ENCODE measurements around the gene RIOX2.
"Not testable (repeated sequence)": the region's sequence is repeated elsewhere in the genome, so short reads cannot be mapped to it uniquely, and the experiment has no call there.

RIOX2 gene

DNA sequence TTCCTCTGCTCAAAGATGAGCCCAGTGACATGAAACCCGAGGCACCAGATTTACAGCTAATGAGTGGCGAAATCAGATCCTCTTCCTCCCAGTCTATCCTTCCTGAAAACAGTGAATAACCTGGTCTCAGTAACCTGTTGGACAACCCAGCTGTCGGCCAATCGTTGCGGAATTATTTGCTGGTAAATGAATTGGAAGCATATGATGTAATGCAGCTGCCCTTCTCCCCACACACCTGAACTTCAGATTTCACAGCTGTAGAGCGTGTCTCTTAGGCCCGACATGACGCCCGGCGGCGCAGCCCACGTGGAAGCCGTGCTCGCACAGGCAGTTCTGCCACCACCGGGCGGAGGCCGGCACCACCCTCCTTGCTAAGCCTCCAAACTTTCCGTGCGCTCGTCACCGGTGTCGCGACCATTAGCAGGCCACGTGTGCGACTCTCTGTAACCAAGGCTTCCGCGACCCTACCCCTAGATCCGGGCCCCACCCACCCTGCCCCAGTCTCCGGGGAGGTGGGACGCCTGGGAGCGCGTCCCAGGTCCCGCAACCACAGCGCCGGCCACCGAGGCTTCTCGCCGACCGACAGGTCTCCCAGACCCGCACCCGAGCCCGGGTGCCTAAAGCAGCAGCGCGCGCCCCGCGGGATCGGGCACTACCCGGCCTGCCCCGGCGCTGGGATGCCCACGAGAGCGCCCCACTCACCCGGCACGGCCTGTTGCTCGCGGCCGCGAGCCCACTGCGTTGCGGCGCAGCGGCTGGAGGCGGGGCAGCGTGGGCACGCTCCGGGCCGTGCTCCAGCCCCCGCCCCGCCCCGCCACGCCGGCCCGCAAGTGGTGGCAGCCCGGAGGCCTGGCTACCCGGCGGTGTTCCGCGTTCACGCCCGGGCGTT is at the start of gene RIOX2:
RIOX2 (minus strand) TSS at position 753 of the 889 bp plus-strand sequence. CDS start 4,838 bp downstream, outside the sequence.
- no peak for DNase-seq (ENCODE audit: low read depth, low spot score)

DNA sequence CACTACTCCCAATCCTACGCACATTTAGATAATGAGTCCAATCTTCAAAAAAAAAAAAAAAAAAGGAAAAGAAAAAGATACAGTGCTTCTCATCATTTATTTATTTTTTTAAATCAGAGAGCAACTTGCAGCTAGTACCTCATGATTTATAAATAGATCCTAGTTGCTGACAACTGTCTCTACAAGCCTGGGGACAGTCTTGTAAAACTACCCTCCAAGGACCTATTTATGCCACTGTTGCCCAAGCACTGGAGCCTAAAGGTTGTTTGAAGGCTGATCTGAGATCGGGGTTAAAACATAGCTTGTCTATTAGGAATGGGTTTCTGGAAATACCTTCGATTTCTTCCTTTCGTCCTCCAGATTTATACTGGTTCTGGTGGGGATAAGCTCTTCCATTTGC is 48.2 kb upstream of the RIOX2 start:
- no peak for DNase-seq (ENCODE audit: low read depth, low spot score)

DNA sequence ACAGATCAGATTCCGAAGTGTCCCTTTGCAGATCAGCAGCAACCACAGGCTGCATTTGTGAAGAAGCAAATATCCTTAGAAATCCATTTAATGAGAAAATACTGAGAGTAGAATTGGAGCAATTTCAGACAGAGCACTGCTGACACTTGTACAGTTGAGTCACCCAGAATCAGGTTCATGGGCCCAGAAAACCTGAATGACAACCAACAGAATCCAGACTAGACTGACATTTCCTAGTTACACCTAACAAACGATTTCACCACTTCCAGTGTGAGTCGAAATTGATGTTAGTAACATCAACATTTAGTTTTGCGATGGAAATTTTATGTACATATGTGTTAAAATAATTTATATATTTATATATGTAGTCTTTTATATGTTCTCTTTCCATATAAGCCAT is 46.1 kb upstream of the RIOX2 start:
- DNase-seq (ENCODE audit: low read depth, low spot score) = no peak

DNA sequence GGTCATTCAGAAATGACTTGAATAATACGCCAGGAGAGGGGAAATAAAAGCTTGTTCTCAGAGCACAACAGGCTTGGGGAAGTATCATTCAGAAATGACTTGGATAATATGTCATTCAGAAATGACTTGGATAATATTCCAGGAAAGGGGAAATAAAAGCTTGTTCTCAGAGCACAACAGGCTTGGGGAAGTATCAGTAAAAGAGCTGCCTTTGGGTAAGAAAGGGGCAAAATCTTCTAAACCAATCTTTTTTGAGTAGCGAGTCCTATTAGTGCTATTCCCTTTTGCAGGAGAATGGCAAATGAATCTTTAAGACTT is 42.0 kb upstream of the RIOX2 start:
- no peak for DNase-seq (ENCODE audit: low read depth, low spot score)

DNA sequence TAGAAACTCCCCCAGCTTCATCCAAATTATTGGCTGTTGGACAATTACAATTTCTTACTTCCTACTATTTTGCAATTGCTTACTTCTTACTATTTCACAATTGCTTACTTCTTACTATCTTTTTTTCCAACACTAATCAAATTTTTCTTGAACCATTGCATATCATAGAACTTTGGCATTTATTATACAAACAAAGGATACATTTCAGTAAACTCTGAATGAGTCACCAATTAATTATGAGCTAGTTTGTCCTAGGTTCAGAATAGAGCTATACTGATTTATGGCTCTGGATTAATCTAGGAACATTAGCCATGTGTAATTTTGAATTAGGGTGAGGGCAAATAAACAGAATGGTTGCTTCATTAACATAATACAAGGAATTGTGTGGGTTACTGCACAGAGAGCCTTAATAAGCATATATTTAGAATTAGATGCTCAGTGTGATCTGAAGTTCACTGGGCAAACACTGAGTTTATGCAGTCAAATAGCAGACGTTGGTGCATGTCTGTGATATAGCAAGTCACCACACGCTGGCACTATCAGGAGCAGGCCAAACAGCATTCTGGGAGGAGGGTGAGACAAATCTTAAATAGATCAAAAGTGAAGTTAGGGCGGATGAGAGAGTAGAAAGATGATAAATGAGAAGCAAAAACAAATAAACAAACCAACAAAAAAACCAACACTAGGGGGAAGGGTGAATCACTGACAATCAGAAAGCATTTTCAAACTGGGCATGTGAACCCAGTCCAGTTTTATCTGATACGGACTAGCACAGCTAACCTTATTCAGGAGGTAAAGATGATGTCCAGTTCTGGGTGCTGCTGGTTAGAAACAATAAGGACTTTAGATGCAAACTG is 41.4 kb upstream of the RIOX2 start:
- DNase-seq (ENCODE audit: low read depth, low spot score) = no peak

DNA sequence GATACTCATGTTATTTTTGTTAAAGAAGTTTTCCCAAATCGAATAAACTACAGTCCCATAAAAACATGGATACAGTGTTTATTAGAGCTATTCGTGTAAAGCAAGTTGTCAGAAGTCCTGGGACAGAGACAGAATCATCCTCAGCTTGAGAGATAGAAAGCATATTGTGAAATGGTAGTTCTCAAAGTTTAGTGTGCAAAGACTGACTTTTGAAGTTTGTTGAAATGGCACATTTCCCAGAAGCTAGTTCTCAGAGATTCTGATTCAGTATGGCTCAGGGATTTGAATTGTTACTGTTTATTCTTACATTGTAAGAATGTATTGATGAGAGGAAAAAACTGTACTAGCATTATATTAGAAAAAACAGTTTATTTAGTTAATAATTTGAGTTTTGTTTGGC is 40.7 kb upstream of the RIOX2 start:
- DNase-seq (ENCODE audit: low read depth, low spot score) = no peak

DNA sequence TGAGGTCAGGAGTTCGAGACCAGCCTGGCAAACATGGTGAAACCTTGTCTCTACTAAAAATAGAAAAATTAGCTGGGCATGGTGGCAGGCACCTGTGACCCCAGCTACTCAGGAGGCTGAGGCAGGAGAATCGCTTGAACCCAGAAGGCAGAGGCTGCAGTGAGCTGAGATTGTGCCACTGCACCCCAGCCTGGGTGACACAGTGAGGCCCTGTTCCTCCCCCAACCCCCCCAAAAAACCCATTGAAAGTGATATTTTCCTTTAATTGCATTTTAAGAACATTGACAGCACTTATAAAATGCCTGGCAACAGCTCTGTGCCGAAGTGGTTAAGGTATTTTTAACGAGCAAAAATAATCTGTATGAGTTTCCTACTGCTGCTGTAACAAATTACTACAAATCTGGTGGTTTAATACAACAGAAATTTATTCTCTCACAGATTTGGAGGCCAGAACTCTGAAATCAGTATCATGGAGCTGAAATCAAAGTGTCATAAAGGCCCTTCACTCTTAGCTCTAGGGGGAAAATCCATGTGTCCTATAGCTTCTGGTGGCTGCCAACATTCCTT is 38.7 kb upstream of the RIOX2 start:
- not testable (repeated sequence) for DNase-seq (ENCODE audit: low read depth, low spot score)

DNA sequence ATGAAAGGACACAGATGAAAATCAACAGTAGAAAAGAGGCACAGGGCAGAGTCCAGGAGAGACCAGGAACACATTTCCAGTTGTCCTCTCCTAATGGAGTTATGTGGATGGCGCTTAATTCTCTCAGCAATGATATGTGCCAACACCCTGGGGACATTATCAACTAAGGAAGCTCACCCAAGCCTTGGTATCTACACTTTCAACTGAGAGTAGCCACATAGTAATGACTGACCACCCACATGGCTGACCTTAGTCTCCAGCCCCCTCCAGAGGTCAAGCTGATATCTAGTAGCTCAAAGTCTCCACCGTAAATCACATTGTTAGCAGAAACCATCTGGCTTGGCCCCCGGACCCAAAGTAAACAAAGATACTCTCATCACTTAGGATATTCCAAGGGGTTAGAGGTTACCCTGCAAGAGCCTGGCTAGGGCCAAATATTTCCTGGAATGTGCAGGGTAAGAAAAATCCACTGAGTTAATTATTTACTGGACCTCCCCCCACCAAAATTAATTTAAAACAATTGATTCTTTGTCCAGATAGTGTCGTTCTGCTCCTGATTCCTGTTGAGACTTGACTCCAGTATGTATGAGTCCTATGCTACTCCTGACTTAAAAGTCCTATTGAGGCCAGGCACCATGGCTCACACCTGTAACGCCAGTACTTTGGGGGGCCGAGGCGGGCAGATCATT is 38.1 kb upstream of the RIOX2 start:
- no peak for DNase-seq (ENCODE audit: low read depth, low spot score)

DNA sequence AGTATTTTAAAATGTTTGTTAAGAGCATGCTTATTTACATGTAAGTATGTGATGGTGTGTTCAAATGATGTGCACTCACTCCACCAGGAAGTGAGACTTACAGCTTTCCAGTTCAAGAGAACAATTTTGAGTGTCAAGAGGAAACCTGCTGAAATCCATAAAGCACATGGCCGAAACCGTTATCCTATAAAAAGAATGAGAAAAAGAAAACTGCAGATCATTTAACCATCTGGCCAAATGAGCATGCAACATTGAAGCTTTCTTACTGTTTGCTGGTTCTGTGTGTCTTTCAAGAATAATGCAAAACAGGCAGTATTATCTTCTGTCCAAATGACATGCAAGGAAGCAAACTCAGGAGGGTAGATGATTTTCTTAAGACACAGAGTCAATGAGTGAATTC is 36.6 kb upstream of the RIOX2 start:
- DNase-seq (ENCODE audit: low read depth, low spot score) = no peak

DNA sequence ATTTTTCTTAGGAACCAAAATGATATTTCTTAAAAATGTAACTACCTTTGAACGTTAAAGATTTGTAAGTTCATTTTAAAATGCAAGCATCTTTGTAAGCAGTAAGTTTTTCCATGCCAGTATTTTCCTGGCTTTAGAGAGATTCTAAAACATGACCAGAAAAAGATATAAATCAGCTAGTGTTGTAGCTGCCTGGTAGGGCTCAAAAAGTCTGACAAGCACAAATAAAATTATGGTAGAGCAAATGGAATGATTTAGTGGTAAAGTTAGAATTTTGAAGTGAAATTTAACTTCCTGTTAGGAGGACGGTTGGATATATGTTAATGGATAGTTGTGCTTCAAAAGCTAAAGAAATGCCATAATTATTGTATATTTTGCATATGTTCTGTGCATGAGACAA is 33.2 kb upstream of the RIOX2 start:
- DNase-seq (ENCODE audit: low read depth, low spot score) = no peak

DNA sequence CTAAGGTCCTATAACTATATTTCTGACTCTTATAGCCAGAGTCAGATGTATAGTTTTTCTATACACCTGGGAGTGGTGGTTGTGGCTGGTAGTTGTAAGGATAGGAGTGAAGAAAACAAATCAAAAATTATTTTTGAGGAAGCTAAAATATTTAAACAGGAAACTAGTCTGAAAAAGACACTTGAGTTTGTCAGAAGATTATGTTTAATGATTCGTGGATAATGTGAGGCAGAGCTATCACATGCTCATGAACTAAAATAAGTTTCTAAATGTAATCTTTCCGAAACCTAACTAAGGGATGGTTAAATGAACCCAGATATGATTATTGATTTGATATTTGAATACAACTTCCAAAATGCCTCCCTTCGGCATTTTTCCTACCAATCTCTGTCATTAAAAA is 32.5 kb upstream of the RIOX2 start:
- no peak for DNase-seq (ENCODE audit: low read depth, low spot score)

DNA sequence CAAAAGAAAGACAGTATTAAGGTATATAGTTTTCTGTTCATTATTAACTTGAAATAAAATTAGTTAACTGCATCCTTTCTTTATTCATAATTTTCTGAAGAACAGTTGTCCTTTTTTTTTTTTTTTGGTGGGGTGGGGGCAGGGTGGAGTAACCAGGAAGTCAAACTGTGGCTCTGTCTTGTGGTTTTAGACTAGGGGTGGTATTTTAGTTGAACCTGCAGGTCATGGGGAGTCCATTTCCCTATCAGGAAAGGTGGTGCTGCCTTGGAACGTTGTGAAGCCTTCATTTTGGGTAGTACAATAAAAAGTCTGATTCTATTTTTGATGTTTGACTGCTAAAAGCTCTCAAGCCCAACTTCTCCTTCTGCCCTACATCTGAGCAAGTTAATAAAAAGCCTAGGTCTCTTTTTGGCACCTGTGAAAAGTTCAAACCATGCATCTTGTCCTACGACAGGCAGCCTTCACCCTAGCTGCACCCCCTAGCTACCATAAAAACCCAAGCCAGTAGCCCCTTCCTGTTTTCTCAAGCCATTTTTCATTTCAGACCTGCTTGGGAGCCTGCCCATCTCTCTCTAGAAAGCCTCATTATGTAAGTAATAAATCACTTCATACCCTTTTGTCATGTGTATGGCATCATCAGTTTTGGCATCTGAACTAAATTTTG is 31.2 kb upstream of the RIOX2 start:
- no peak for DNase-seq (ENCODE audit: low read depth, low spot score)

DNA sequence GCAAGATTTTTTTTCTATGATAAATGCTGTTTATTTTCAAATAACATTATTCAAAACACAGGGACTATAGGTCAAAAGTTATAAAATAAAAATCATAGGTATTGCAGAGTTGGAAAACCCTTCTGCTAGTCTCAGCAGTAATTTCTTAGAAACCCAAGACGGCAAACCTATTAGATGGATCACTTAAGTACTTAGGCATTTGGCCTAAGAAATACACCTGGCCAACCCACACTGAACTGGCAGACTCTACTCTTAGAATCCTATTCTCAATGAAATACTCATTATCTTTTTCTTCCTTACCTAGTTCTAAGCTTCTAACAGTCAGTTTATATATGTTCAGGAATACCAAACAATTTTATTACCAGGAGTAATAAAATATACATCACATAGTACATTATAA is 30.5 kb upstream of the RIOX2 start:
- DNase-seq (ENCODE audit: low read depth, low spot score) = no peak

DNA sequence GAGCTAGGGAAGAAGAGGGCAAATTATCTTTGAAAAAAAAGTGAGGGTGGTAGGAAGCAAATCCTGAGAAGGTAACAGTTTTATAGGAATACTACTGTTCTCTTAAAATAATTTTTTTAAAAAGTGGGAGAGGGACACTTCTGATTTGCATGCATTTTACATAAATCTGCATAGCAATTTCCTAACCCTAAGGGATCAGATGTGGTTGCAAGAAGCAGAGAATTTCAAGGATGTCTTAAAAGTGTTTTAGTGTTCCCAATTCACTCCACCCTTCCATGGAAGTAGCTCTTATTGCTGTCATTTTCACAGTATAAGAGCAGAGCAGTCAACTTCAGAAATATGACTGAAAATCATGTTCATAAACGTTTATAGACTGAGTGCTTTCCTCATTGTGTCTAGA is 27.8 kb upstream of the RIOX2 start:
- no peak for DNase-seq (ENCODE audit: low read depth, low spot score)

DNA sequence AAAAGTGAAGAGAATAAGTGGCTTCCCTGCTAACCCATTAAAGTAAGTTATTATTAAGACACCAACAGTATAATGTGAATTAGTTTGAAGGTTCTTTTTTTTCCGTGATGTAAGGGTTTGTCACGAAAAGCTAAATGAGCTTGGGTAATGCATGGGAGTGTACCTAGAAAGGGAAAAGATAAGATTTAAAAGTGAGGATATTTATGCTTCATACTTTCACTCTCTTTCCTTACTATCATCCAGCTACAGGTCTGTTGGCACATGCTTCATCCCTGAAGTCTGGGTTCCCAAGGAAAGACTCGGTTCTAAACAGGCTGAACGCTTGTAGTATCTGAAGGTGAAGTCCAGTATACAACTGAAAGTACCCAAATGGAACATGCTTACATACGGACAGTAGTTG is 26.9 kb upstream of the RIOX2 start:
- no peak for DNase-seq (ENCODE audit: low read depth, low spot score)

DNA sequence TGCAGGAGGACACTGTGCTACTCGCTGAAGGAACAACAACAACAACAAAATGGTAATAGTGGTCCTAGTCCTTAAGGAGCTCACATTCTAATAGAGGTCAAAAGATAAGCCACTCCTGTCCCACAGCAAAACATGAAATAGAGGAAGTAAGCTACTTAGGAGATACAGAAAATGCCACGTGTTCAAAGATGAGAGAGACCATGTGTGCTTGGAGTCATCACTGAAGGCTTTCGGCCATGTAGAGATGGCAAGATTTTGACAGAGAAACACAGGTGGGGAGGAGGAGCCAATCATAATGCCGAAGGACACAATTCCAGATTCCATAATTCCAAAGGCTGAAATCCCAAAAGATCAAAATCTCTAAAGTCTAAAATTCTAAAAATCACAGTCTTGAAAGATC is 24.8 kb upstream of the RIOX2 start:
- DNase-seq (ENCODE audit: low read depth, low spot score) = no peak

DNA sequence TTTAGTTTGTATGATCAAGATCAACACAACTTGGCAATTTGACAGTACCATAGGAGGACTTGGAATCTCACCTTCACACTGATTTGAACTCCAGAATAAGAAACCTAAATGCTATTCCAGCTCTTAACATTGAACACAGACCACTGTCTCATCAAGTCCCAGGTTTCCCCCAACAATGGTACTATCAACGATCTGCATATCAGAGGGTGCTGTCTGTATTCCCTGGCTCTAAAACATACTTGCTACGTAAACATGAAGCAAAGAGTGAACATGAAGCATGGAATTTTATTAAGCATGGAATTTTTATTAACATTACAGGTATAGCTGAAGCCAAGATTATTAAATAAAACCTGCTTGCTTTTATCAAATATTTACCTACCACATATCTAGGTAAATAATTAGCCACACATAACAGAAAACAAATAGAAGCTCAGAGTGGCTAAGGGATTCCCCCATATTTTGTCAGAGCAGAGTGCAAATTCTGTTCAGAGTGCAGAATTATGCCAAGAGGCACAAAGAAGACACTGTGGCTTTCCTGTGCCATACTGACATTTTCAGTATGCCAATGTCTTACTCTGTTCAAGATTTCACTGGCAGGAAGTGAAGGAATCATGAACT is 22.2 kb upstream of the RIOX2 start:
- DNase-seq (ENCODE audit: low read depth, low spot score) = no peak

DNA sequence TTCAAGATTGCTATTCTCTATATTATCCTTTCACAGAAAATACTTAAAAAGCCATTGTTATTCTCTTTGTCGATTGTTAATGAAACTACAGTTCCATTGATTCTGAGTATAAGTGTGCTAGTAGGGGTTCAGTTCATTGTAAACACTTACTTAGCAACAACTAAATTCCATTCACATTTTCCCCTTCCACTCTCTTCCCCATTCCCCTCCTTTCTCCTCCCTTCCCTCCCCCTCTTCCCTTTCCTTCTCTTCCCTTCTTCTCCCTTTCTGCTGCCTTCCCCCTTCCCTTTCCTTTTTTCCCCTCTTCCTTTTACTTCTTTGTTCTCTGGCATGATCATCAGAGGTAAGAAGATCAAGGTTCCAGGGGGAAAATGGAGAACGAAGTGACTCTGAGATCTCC is 21.3 kb upstream of the RIOX2 start:
- DNase-seq (ENCODE audit: low read depth, low spot score) = no peak

DNA sequence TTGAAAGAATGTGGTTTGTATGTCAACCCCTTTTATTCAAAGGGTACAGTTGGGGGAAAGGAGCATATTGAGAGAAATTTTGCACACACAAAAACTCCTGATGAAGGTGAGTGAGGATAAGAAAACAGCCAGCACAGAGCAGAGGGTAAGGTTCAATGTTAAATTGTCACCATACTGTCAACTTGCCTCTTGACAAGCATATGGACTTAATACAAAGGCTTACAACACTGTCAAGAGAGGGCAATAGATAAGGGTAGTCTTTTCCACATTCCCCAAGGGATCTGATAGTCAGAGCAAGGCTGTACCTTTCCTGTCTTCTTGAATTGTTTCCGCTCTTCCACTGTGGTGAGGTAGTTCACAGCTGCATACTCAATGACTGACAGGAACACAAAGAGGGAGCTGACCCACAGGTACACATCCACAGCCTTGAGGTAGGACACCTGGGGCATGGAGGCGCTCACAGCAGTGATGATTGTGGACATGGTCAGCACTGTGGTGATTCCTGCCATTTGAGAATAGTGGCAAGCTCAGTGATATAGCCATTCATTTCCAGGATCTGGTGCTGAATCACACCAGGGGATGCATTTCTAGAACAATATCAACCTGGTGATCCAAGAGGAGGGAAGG is 20.4 kb upstream of the RIOX2 start:
- DNase-seq (ENCODE audit: low read depth, low spot score) = no peak

DNA sequence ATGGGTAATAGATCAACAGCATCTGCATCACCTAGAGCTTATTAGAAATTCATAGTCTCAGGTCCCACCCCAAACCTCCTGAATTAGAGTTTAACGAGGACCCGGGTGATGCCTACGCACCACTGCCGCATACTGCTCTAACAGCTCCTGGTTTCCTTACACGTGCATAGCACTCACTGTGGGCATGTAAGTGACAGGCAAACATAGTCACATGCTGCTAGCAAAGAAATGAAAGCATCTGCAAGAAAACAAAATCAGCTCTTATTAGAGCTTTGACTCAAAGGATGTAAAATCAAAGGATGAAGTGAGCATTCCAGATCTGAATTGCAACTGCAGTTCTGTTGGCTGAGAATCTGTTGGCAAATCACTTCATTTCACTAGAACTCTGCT is 19.1 kb upstream of the RIOX2 start:
- no peak for DNase-seq (ENCODE audit: low read depth, low spot score)

Measured in smooth muscle cell of the brain vasculature (primary cell).